ENCODE measurements around the gene POLR2C.

DNA sequence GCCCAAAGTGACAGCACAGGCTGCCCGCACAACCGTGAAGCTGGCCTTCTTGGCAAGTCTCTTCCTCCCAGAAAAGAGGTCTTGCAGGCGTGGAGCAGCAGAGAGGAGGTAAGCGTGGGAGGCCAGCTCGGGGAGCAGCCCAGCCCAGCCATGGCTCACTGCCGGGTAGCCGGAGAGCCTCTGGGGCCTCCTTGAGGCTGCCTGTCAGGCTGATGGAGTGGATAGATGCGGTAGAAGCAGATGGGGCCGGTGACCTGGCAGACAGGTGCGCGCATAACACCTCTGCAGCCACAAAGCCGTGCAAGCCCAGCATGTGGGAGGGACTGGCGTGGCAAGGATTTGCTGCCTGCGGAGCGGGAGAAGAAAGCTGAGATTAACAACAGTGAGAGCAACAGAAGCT is 40.9 kb downstream of the POLR2C start:
- TF ChIP-seq, protein P1, sequence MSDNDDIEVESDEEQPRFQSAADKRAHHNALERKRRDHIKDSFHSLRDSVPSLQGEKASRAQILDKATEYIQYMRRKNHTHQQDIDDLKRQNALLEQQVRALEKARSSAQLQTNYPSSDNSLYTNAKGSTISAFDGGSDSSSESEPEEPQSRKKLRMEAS (IDR thresholded peaks at IDR 0.05): peak; percentile 61
- TF ChIP-seq RAD21 (IDR thresholded peaks at IDR 0.05; ENCODE audit: low read depth) (no peak), TCF12 (IDR thresholded peaks at IDR 0.05; ENCODE audit: low read depth) (0 out of 2 replicates have a peak, but pooled peaks have one; percentile 63), FOXM1 (IDR thresholded peaks at IDR 0.05; ENCODE audit: borderline replicate concordance, low read depth) (no peak), YY1 (IDR thresholded peaks at IDR 0.05; ENCODE audit: low read depth) (no peak), EGR1 (IDR thresholded peaks at IDR 0.05) (peak; percentile 66), EP300 (IDR thresholded peaks at IDR 0.05; ENCODE audit: borderline replicate concordance) (no peak), TAF1 (IDR thresholded peaks at IDR 0.05; ENCODE audit: low read depth) (no peak), NFIC (IDR thresholded peaks at IDR 0.05) (peak; percentile 63; the same call in 1 of the 2 replicates), CEBPB (IDR thresholded peaks at IDR 0.05) (no peak), TEAD4 (IDR thresholded peaks at IDR 0.05) (no peak), CREB1 (IDR thresholded peaks at IDR 0.05; ENCODE audit: low read depth) (no peak)
- TF ChIP-seq, protein P2, sequence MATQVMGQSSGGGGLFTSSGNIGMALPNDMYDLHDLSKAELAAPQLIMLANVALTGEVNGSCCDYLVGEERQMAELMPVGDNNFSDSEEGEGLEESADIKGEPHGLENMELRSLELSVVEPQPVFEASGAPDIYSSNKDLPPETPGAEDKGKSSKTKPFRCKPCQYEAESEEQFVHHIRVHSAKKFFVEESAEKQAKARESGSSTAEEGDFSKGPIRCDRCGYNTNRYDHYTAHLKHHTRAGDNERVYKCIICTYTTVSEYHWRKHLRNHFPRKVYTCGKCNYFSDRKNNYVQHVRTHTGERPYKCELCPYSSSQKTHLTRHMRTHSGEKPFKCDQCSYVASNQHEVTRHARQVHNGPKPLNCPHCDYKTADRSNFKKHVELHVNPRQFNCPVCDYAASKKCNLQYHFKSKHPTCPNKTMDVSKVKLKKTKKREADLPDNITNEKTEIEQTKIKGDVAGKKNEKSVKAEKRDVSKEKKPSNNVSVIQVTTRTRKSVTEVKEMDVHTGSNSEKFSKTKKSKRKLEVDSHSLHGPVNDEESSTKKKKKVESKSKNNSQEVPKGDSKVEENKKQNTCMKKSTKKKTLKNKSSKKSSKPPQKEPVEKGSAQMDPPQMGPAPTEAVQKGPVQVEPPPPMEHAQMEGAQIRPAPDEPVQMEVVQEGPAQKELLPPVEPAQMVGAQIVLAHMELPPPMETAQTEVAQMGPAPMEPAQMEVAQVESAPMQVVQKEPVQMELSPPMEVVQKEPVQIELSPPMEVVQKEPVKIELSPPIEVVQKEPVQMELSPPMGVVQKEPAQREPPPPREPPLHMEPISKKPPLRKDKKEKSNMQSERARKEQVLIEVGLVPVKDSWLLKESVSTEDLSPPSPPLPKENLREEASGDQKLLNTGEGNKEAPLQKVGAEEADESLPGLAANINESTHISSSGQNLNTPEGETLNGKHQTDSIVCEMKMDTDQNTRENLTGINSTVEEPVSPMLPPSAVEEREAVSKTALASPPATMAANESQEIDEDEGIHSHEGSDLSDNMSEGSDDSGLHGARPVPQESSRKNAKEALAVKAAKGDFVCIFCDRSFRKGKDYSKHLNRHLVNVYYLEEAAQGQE (IDR thresholded peaks at IDR 0.05; ENCODE audit: low read depth): no peak
- TF ChIP-seq, protein P3, sequence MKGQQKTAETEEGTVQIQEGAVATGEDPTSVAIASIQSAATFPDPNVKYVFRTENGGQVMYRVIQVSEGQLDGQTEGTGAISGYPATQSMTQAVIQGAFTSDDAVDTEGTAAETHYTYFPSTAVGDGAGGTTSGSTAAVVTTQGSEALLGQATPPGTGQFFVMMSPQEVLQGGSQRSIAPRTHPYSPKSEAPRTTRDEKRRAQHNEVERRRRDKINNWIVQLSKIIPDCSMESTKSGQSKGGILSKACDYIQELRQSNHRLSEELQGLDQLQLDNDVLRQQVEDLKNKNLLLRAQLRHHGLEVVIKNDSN (IDR thresholded peaks at IDR 0.05): no peak

Data from Ishikawa (cell line).